ENCODE measurements around the gene VSIG2.

- no peak for TF ChIP-seq CTCF (conservative IDR thresholded peaks at IDR 0.05; ENCODE audit: low read depth, low read length)
- no peak for TF ChIP-seq POLR2A (IDR thresholded peaks at IDR 0.05; ENCODE audit: low read depth, low read length)
- no peak for TF ChIP-seq USF2 (IDR thresholded peaks at IDR 0.05; ENCODE audit: low read depth, low read length)
- TF ChIP-seq RAD21 (IDR thresholded peaks at IDR 0.05; ENCODE audit: low read length), result no peak
- TF ChIP-seq ELK1 (IDR thresholded peaks at IDR 0.05; ENCODE audit: borderline replicate concordance, low read depth, low read length), result no peak
- TF ChIP-seq MAZ (IDR thresholded peaks at IDR 0.05; ENCODE audit: borderline replicate concordance, low read depth, low read length), result no peak
- TF ChIP-seq MAFK (IDR thresholded peaks at IDR 0.05; ENCODE audit: low read depth, low read length), result no peak
- TF ChIP-seq SMC3 (IDR thresholded peaks at IDR 0.05; ENCODE audit: low read depth, low read length), result no peak
- no peak for TF ChIP-seq MXI1 (IDR thresholded peaks at IDR 0.05; ENCODE audit: borderline replicate concordance, low read depth, low read length)
- TF ChIP-seq NFE2L2 (IDR thresholded peaks at IDR 0.05; ENCODE audit: low read depth, low read length), result no peak
- TF ChIP-seq CEBPB (IDR thresholded peaks at IDR 0.05; ENCODE audit: low read depth, low read length), result no peak
- TF ChIP-seq RCOR1 (IDR thresholded peaks at IDR 0.05; ENCODE audit: insufficient replicate concordance, low read length), result no peak
These were observed 3.3 kb downstream of the VSIG2 start for GRCh38 chr11:124748481-124749343.

All from IMR-90 (cell line).